ENCODE measurements around the gene MRFAP1. TPM values are rescaled to one million over a fixed set of nuclear protein-coding genes. Genes with fewer than 3 reads are reported as not detected.

MRFAP1 gene
- polyA plus RNA-seq, 3 donors, result 72.1 to 180 (median 171) TPM

DNA sequence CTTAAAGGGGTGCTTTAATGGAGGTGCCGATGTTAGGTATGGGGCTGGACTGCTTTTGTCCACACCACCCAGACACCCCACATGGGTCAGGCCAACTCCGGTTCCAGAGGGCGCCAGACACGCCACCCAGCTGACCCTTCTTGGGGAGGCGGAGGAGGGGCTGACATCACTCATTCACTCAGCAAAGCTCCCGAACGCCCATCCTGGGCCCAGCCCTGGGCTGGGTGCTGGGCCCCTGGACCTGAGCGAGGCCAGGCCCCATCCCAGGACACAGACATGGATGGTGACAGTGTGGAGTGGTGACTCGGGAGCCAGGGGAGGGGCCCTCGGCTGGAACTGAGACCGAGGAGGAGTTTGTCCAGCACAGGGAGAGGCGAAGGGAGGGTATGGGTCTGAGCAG lies 37.4 kb upstream of the MRFAP1 start:
- H3K27ac Mint-ChIP-seq, result no peak overlapping the region
- Histone ChIP-seq H3K9me3 (replicated peaks in 1 of 2; ENCODE audit: control insufficient read depth in 1 of 2, insufficient read depth in 1 of 2, low read length in 2 of 2) (peaks cover 17 to 25% of the 10 kb centered on the region in 2 donors), H3K4me1 (ENCODE audit: control insufficient read depth in 1 of 2, insufficient read depth in 2 of 2, low read length in 2 of 2) (no peaks in the 10 kb centered on the region), H3K9ac (ENCODE audit: insufficient read depth, low read length, poor library complexity, severe bottlenecking) (no peak overlapping the region), H3K27me3 (ENCODE audit: control insufficient read depth in 2 of 2, insufficient read depth in 2 of 2, low read length in 2 of 2) (no peaks in the 10 kb centered on the region), H3K27ac (ENCODE audit: low read depth in 1 of 2, low read length in 2 of 2) (no peak overlapping the region), H3K36me3 (replicated peaks in 1 of 2; ENCODE audit: control insufficient read depth in 1 of 2, insufficient read depth in 2 of 2, low read length in 2 of 2) (peaks cover 87 to 97% of the 10 kb centered on the region in 2 donors), H3K4me2 (replicated peaks; ENCODE audit: extremely low read depth, low read length, poor library complexity, severe bottlenecking) (no peak overlapping the region), H4K20me1 (ENCODE audit: insufficient read depth, low read length) (no peaks in the 10 kb centered on the region), H2AFZ (ENCODE audit: insufficient read depth, low read depth, low read length, poor library complexity, severe bottlenecking) (no peak overlapping the region), H3K79me2 (ENCODE audit: insufficient read depth, low read length) (no peaks in the 10 kb centered on the region), H3K4me3 (replicated peaks in 1 of 3; ENCODE audit: low read depth in 2 of 3, low read length in 3 of 3) (no peak overlapping the region)
- H3K36me3 Mint-ChIP-seq, result peaks cover 91 to 97% of the 10 kb centered on the region in 2 donors
- intact Hi-C loops (cut with micrococcal nuclease), result no loop called here
- 100% methylated on average over 2 of the region's 12 CpGs for WGBS (ENCODE audit: insufficient coverage)
- peaks cover 12 to 29% (median 19%) of the 10 kb centered on the region in 7 donors for H3K9me3 Mint-ChIP-seq
- no peak for TF ChIP-seq CTCF (IDR thresholded peaks at IDR 0.05)
- DNase-seq, result no peak
- H3K4me3 Mint-ChIP-seq, result no peak overlapping the region
- peaks cover 0 to 3% (median 1%) of the 10 kb centered on the region in 3 donors for H3K27me3 Mint-ChIP-seq (ENCODE audit: low read depth in 3 of 3)
- H3K4me1 Mint-ChIP-seq, result no peaks in the 10 kb centered on the region

DNA sequence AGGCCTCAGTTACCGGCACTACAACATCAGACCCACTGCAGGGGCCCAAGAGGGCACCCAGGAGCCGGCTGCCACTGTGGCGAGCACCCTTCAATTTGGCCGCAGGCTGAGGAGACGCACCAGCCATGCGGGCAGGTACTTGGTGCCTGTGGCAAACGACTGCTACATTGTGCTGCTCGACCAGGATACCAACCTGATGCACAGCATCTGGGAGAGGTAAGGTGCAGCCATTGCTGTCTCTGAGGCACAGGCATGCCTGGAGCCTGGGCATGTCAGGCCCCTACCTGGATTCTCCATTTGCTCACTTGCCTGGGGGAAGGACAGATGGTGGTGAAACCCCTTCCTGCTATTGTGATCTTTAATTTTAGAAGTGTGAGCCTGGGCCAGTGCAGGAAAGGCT lies 35.4 kb upstream of the MRFAP1 start:
- Mint-ChIP-seq H3K36me3 (peaks cover 95 to 100% of the 10 kb centered on the region in 2 donors), H3K27me3 (ENCODE audit: low read depth in 3 of 3) (peaks cover 0 to 3% (median 1%) of the 10 kb centered on the region in 3 donors), H3K9me3 (peaks cover 12 to 29% (median 19%) of the 10 kb centered on the region in 7 donors), H3K4me1 (no peaks in the 10 kb centered on the region), H3K4me3 (no peak overlapping the region), H3K27ac (no peak overlapping the region)
- no peak overlapping the region for H3K4me3 ChIP-seq (replicated peaks in 1 of 3; ENCODE audit: low read depth in 2 of 3, low read length in 3 of 3)
- H2AFZ ChIP-seq (ENCODE audit: insufficient read depth, low read depth, low read length, poor library complexity, severe bottlenecking), result no peak overlapping the region
- H3K4me1 ChIP-seq (ENCODE audit: control insufficient read depth in 1 of 2, insufficient read depth in 2 of 2, low read length in 2 of 2), result no peaks in the 10 kb centered on the region
- peaks cover 17 to 25% of the 10 kb centered on the region in 2 donors for H3K9me3 ChIP-seq (replicated peaks in 1 of 2; ENCODE audit: control insufficient read depth in 1 of 2, insufficient read depth in 1 of 2, low read length in 2 of 2)
- no peak for DNase-seq
- TF ChIP-seq CTCF (IDR thresholded peaks at IDR 0.05), result no peak
- H3K27me3 ChIP-seq (ENCODE audit: control insufficient read depth in 2 of 2, insufficient read depth in 2 of 2, low read length in 2 of 2), result no peaks in the 10 kb centered on the region
- no peaks in the 10 kb centered on the region for H4K20me1 ChIP-seq (ENCODE audit: insufficient read depth, low read length)
- no peak overlapping the region for H3K9ac ChIP-seq (ENCODE audit: insufficient read depth, low read length, poor library complexity, severe bottlenecking)
- intact Hi-C loops (cut with micrococcal nuclease), result no loop called here
- 100% methylated on average over 8 of the region's 8 CpGs for WGBS (ENCODE audit: insufficient coverage)
- H3K4me2 ChIP-seq (replicated peaks; ENCODE audit: extremely low read depth, low read length, poor library complexity, severe bottlenecking), result no peak overlapping the region
- H3K79me2 ChIP-seq (ENCODE audit: insufficient read depth, low read length), result no peaks in the 10 kb centered on the region
- H3K36me3 ChIP-seq (replicated peaks in 1 of 2; ENCODE audit: control insufficient read depth in 1 of 2, insufficient read depth in 2 of 2, low read length in 2 of 2), result peaks cover 94 to 100% of the 10 kb centered on the region in 2 donors
- no peak overlapping the region for H3K27ac ChIP-seq (ENCODE audit: low read depth in 1 of 2, low read length in 2 of 2)

Measured in CD14-positive monocyte (primary cell).